Gastroesophageal sphincter (tissue), 3 donors: ENCODE results near the gene OTULINL.

Experiments used
- EP300 ChIP-seq: sonication (generic); formaldehyde crosslinking; IDR thresholded peaks from one replicate; pipeline ENCODE4 v1.6.1; 2017; ENCODE audit warnings: antibody characterized with exemption, mild to moderate bottlenecking
- POLR2A ChIP-seq, 2 donors: fragments of 450-650 bp; IDR thresholded peaks; one replicate each; pipeline ENCODE4 v1.6.1; 2017; ENCODE audit warnings: antibody characterized with exemption in 2 of 2, mild to moderate bottlenecking in 2 of 2, moderate library complexity in 1 of 2
- TF ChIP-seq, protein P1 (sequence below), 4 experiments: fragments of 200-600 bp in 2 of 4; fragments of 450-650 bp in 2 of 4; sonication (generic) in 1 of 4; IDR thresholded peaks; one replicate each; pipeline ENCODE4 v1.5.1; 2017 to 2019; ENCODE audit warnings: antibody characterized with exemption in 4 of 4, mild to moderate bottlenecking in 2 of 4, moderate library complexity in 2 of 4

DNA sequence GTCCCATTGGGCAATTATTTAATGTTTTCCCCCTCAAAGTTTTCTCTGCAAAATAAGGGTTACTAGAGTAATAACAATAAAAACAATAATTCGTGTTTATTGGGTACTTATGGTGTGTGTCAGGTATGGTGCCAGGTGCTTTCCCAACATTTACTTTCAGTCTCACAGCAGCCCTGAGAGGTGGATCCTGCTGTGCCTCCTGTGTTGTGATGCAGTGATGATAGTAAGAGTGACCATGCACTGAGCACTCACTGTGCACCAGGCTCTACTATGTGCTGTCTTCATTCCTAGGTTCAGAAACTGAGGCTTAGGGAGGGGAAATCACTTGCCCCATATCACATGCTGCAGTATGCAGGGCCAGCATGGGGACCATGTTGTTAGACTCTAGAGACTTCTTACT is 15.5 kb downstream of the OTULINL start:
- TF ChIP-seq, protein P1, sequence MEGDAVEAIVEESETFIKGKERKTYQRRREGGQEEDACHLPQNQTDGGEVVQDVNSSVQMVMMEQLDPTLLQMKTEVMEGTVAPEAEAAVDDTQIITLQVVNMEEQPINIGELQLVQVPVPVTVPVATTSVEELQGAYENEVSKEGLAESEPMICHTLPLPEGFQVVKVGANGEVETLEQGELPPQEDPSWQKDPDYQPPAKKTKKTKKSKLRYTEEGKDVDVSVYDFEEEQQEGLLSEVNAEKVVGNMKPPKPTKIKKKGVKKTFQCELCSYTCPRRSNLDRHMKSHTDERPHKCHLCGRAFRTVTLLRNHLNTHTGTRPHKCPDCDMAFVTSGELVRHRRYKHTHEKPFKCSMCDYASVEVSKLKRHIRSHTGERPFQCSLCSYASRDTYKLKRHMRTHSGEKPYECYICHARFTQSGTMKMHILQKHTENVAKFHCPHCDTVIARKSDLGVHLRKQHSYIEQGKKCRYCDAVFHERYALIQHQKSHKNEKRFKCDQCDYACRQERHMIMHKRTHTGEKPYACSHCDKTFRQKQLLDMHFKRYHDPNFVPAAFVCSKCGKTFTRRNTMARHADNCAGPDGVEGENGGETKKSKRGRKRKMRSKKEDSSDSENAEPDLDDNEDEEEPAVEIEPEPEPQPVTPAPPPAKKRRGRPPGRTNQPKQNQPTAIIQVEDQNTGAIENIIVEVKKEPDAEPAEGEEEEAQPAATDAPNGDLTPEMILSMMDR (IDR thresholded peaks at IDR 0.05), result no peak
- TF ChIP-seq EP300 (no peak), POLR2A (IDR thresholded peaks at IDR 0.05) (no peak)
